NCI-H1417 (cell line): ENCODE measurements around the gene SORCS2.

Experiments used
- DNase-seq, 3 experiments: peaks; one replicate each; lab custom pipeline; 2025; lab: John Stamatoyannopoulos, UW

SORCS2 gene

DNA sequence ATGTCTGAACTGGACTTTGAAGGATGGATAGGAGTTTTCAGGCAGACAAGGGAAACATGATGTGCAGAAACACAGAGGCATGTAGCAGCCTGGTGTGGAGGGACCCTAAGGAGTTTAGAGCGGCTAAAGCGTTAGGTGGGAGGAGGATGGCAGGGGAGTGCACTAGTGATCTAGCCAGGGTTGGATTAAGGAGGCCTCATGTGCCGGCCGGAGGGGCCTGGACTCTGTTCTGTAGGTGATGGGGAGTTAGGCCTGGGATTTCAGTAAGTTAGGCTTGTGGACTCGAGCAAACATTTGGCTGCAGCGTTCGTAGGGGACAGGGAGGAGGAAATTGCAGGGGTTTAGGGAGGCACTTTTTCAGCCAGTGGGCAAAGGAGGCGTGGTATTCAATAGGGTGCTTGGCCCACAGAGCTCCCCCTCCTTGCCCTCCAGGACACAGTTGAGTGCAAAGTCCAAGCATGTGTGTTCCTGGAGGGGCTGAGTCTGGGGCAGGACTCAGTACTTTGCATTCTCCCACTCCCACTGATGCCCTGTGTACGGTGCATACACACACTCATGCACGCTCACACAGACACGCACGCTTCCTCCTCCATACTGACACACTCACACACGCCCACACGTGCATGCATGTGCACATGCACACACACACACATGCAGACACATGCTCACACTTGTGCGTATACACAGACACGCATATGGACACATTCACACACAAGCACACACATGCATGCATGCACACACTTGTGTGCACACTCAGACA is 223.8 kb downstream of the SORCS2 start:
- DNase-seq, result no peak

DNA sequence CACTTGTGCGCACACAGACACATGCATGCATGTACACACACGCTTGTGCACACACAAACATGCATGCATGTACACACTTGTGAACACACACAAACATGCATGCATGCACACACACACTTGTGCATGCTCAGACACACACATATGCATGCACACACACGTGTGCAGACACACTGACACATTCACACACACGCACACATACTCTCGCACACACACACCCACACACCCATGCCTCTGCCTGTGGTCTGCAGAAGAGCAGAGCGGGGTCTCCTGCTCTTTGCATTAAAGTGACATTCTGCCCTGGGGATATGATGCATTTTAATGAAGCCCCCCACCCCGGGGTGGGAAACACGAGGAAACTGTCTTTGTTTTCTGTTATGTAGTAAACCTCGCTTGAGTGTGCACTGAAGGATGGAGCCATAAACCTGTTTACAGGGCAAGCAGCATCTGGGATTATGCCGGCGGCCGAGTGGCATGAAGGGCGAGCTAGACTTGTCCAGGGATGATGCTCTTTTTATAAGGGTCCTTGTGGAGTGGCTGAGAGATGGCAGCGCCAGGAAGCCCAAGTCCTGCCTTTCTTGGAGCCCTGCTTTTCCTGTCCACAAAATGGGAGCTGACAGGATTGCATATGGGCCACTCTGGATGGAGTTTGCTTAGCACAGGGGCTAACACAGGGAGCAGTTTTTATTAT is 224.6 kb downstream of the SORCS2 start:
- no peak for DNase-seq

DNA sequence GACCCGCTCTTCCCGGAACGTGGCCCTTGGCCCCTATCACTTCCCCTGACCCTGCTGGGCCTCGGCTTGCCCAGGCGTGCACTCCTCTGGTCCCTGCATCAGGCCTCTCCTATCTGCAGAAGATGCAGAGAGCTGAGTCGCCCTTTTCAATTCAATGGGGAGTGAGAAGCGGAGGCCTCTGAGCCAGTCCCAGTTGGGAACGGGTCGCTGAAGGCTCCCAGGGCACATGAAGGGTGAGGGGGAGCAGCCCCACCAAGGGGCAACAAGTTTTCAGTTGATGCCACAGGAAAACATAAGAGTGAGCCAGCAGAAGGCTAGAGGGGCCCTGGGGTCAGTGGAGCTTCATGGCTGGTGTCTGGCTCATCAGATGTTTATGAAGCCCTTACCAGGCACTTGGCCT is 225.3 kb downstream of the SORCS2 start:
- no peak for DNase-seq

DNA sequence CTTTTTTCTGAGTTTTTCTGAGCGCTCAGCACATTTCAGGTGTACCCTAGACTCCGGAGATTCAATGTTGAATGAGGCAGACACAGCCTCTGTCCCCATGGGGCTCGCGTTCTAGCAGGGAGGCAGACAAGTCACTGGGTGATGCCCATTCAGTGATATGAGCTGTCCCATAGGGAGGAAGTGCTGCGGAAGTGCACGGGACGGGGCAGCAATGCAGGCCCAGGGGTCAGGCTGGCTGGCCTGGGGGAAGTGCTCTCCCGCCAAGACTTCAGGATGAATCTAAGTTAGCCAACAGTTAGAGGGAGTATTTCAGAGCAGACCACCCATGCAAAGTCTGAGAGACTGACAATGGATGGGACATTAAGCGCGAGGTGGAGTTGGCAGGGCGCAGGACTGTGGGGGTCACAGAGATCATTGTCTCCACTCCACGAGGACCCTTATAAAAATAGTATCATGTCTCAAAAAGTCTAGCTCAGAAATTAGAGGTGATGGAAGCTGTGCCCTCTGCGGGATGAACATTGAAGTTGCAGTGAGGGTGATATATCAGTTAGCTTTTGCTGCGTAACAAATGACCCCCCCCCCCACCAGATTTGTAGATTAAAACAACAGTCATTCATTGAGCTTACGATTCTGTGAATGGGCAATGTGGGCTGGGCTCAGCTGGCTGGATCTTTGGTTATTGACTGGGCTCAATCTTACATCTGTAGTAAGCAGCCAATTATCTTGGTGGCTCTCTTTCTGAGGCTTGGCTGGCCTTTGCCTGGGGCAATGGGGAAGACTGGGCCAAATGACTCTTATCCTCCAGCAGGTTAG is 226.0 kb downstream of the SORCS2 start:
- DNase-seq, result no peak

DNA sequence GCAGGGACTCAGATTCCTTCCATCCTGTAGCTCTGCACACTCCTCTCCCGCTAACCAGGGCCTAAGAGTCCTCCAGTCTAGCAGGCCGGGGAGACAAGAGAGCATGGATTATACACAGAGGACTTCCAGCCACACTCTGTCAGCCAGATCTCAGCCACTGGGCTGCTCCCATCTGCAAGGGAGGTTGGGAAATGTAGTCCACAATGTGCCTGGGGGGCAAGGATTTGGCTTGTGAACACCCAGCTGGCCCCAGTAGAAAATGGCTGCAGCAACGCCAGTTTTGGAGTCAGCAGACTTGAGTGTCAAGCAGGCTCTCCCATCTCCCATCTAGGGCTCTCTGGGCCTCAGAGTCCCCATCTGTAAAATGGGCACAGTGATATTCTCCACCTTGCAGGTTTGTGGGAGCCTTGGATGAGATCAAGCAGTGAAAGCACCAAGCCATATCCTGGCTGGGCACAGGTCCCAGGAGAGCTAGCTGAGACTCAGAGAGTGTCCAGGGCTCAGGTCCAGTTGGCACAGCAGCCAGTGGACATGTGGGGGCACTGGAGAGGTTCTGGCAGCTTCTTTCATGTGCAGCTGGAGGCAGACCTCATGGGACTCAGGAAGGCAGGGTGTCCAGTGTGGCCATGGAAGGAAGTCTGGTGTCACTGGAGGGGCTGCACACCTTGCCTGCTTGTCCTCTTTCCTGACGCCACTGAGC is 227.8 kb downstream of the SORCS2 start:
- peak in 1 of 3 experiments; percentile 43 for DNase-seq

DNA sequence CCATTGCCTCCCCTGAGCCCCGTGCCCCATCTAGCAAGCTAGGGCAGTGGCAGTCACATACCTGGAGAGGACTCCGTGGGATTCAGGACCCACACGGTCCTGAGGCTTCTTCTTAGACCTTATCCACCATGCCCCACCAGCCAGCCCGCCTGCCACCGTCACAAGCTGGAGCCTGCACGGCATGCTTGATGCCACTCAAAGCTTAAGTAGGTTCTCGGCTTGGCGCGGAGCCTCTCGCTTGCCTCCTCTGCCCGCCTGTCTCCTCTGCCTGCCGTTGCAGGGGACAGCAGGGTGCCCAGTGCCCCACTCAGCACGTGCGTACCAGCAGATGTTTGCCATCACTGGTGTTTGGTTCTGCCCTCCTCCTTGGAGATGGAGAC is 228.3 kb downstream of the SORCS2 start:
- peak in 2 of 3 experiments; percentile 52 to 79 for DNase-seq

DNA sequence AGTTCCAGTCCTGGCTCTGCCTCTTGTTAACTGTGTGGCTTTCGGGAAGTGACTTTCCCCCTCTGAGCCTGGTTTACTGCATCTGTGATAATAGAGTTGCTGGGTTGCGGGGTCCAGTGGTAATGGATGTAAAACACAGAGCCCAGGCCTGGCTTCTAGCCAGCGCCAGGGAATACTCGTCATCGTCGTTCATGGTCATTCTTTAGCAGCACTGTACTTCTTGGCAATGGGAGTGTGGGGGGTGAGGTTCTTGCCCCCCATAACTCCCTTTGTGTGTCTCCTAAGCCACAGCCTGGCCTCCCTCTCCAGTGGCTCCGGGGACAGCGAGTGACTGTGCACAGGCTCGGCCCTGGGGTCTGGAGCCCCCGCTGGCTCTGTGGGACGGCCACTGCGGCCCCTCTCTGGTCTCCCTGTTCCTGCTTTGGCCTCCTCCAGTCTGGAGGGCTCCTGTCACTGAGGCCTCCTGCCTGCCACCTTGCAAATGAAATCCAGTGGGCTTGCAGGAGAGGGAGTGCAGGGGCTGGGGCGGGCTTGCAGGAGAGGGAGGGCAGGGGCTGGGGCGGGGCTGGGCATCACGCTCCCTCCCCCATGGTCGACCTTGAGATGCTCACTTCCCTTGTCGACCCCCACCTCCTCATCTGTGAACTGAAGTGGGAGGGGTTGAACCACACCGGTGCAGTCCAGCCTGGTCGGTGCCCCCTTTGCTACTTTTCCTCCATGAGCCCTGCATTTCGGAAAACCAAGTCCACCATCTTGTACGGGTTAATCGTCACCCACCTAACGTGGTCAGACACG is 229.2 kb downstream of the SORCS2 start:
- no peak for DNase-seq

DNA sequence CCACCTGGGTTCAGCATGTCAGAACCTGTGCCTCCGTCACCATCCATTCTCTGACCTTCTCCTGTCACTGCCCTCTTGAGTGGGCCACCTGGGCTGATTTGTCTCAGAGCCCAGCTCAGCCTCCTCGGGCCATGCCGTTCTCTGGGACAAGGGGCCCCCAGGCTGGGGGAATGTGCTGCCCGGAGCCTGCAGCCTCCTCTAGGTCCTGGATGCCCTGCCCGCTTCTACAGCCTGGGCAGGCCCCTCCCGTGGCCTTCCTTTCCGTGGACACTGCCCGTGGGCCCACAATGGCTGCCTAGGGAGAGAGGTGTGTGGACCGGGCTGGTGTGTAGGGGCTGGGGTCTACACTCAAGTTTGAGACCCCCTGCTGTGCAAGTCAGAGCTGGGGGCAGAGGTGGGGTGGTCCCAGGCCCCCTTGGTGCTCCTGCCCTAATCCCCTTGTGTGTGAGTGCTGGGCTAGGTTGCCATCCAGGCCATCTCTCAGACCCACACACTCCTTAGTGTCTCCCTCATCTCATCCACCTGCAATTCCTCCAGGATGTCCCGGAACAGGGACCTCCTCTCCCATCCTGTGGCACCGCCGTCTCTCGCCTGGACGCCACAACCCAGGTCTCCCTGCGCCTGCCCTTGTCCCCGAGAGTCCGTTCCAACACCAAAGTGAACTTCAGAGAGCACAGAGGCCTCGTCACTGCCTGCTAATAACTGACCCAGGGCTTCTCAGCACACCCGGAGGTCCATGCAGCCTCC is 230.0 kb downstream of the SORCS2 start:
- DNase-seq, result no peak

DNA sequence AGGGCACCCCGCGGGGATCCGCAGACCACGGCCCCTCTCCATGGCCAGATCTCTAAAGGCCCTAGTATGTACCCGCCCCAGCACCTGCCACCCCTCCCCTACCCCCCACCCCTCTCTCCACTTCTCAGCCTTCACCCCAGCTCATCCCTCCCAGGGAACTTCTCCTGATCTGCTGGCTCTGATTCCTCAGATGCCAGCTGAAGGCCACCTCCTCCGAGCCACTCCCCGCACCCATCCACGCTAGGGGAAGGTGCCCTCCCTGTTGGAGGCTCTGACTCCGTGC is 230.5 kb downstream of the SORCS2 start:
- no peak for DNase-seq

DNA sequence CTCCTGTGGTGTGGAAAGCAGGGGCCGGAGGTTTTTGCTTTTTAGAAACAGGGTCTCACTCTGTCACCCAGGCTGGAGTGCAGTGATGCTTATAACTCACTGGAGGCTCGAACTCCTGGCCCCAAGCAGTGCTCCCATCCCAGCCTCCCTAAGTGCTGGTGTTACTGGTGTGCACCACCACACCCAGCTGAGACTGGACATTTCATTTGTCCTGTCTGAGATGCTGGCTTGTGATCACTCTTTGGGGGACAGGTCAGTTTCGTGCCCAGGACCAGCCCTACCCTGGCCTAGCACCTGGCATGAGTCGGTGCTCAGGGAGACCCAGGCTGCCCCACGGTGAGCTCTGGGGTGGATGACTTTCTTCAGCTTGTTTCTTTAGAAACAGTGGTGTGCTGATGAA is 231.1 kb downstream of the SORCS2 start:
- no peak for DNase-seq

DNA sequence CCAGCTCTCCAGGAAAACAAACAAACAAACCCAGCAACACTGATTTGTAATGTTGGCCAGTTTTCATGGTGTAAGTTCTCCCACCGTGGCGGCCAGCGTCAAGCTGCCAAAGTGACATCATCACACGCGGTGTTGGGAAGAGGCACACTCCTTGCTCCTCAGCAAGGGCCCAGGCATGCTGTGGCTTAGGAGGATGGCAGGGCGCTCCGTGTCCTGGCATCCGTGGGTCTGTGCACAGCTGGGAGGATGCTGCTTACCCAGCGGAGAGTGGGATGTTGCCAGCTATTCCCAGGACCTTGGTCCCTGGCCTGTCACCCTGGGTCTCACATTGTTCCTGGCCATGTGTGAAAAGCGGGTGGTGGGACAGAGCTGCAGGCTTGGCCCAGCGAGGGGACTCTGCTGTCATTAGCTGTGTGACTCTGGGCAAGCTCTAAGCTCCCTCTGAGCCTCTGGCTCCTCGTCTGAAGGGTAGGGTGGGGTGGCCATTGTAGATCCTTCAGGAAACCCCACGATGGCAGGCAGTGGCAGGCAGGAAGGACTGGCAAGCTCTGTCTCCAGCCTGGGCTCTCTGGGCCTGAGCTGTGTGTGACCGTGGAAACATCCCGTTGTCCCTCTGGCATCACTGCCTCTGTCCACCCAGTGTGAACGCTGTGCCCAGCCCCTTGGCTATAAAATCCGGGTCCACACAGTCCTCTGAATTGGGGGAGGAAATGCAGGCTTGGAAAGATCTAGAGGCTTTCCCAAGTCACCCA is 231.6 kb downstream of the SORCS2 start:
- no peak for DNase-seq

DNA sequence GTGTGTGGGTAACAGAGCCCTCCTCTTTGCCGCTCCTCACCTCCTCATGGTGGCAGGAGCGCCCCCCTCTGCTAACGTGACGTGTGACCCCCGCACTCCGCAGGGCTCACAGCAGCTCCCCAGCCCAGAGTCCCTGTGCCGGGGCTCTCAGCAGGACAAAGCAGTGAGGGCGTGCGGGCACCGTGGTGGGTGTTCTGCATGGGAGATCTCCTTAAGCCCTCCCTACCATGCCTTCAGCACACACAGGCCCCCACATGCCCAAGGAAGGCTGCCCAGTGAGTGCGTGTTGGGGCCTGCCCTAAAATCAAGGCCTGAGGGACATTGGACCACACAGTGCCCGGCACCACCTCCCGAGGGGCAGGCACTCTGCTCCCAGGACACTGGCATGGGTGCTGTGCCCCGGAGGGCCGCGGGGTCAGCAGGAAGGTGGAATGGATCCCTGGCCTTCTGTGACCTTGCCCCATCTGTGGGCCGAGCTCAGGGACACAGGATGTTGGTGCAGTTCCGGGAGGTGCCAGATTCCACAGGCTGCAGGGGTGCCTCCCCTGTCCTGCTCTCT is 232.3 kb downstream of the SORCS2 start:
- no peak for DNase-seq

DNA sequence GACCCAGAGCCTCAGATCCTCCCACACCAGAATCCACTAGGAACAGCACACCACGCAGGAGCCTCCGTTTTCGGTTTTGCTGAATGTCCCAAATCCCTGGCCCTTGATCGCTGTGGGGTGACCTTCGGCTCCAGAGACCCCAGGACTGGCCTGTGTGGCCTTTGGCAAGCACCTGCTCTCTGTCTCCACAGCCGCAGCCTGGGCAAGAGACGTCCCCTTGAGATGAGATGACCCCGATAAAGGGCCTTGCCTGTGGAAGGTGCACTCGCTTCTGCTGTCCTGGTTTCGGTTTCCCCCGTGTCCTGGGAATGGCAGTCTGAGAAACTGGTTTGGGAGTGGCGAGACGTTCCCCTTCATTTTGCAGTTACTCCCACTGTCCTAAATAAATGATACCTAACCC is 232.8 kb downstream of the SORCS2 start:
- DNase-seq, result no peak

DNA sequence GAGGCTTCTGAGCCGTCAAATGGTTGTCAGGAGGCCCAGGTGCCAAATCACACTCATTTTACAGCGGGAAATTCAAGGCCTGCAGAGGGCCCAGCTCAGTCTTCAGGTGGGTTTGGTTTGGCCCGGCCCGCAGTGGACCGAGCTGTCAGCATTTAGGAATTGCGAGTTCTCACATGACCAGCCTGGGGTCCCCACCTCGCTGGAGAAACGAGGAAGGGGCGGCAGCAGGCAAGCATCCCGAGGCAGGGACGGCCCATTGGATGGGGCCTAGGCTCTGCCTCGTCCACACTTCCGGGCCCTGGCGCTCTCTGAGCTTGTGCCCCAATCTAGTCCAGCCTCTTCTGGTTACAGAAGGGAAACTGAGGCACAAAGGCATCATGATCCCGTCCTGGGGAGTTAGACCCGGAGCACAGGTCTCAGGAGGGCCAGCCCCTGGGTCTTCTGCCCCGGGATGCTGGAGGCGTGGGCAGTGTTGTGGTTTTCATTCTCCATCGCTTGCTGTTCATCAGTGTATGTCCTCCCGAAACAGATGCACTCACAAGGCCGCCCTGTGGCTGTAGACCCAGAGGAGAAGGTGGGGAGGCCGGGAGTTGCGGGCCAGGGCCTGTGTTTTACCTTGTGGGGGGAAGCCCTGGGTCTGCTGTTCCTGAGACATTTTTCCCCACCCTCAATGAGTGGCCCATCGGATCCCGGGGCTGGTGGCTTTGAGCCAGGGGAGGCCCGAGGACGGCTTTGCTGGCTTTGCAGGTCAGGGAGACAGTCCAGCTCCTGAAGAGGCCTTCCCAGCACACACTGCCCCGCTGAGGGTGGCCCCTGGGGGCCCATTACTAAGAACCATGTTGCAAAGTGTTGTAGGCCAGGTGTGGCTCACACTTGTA is 233.5 kb downstream of the SORCS2 start:
- no peak for DNase-seq

DNA sequence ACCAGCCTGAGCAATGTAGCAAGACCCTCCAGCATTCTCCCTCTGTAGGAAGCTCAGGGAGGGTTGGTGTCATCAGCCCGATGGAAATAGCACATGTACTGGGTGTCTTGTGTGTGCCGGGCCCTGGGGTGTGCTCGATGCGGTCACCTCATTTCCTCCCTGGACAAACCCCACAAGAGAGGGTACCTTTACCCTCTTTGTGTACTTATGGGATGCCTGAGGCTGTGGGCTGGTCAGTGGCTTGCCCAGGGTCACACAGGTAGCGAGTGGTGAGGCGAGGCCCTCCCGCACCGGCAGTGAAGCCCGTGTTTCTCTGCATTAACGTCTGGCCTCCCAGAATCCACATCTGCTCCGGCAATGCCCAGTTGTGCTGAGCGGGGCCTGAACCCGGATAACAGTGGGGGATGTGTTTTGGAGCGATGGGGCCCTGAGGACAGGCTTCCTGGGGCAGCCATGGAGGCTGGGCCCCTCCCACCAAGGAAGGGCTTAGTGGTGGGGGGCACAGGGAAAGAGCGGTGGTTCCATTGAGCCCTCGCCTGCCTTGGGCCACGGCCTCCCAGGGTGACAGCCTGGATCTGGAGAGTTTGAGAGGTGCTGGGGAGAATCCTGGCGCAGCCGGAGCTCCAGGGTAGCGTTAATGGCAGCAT is 234.3 kb downstream of the SORCS2 start:
- no peak for DNase-seq

DNA sequence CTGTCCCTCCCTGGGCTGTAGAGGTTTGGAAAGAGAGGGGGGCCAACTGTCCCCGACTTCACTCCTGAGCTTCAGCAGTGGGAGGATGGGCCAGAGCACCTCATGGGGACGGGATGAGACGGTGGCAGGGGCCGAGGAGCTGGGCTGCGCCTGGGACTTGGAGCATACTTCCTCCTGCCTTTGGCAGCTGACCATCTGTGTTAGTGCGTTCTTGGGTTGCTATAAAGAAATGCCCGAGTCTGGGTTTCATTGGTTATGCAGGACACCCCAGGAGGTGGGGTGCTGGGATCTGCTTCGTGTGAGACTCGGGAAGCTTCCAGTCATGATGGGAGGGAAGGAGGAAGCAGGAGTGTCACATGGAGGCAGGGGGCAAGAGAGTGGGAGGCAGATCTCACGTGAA is 235.0 kb downstream of the SORCS2 start:
- DNase-seq, result no peak

DNA sequence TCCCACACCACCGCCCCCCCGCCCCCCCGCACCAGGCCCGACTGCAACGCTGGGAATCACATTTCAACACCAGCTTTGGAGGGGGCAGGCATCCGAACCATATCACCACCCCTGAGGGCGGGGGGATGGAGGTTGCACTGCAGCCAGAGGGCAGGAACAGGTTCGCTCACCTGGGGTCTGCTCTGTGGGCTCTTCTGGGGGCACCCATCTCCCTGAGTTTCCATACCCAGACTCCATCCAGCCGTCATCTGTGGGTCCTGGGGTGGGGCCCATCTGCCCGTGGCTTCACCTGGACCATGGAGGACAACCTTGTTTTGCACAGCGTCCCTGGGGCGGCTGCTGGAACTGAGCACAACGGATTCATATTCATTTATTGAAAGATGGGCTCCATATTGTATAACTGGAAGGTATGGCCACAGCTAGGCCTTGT is 235.5 kb downstream of the SORCS2 start:
- DNase-seq, result no peak
